Measurements from ENCODE around the gene CERCAM.

CERCAM gene

DNA sequence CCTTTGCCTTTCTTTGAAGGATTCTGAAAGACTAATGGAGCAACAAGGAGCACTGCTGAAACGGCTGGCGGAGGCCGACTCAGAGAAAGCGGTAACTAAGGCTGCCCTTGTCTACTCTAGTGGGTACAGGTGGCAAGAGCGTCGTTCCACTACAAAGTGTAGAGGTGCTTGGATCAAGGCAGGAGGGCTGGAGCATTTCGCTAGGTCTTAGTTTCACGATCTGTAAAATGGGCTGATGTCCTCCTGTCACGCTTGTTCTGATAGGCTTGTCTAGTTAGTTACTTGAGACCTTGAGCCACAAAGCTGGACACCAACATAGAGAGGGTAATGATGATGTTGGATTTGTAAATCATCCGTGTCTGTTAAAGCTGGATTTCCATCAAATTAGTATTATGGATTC, 60.9 kb downstream of the CERCAM start:
- no peak for DNase-seq (ENCODE audit: low read depth)
- H3K4me3 ChIP-seq (ENCODE audit: low read depth, low read length), result no peak overlapping the region
- TF ChIP-seq, protein P1, sequence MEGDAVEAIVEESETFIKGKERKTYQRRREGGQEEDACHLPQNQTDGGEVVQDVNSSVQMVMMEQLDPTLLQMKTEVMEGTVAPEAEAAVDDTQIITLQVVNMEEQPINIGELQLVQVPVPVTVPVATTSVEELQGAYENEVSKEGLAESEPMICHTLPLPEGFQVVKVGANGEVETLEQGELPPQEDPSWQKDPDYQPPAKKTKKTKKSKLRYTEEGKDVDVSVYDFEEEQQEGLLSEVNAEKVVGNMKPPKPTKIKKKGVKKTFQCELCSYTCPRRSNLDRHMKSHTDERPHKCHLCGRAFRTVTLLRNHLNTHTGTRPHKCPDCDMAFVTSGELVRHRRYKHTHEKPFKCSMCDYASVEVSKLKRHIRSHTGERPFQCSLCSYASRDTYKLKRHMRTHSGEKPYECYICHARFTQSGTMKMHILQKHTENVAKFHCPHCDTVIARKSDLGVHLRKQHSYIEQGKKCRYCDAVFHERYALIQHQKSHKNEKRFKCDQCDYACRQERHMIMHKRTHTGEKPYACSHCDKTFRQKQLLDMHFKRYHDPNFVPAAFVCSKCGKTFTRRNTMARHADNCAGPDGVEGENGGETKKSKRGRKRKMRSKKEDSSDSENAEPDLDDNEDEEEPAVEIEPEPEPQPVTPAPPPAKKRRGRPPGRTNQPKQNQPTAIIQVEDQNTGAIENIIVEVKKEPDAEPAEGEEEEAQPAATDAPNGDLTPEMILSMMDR (IDR thresholded peaks at IDR 0.05; ENCODE audit: low read depth, low read length, missing control alignments), result no peak

DNA sequence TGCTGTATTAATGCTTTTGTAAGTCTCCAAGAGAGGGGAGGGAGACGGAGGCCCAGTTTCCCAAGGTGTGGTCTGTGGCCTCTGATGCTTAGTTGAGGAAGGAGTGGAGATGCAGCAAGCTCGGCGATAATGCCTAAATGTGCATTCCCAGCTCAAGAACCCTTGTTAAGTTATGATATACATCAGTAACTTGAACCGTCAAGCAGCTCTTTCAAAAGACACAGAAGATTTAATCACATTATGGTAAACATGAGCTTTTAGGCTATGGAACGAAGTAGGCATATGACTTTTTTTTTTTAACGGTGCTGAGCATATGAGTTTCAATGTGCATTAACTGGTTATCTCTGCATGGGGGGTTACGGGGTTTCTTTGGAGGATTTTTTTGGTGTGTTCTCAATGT, 61.5 kb downstream of the CERCAM start:
- no peak overlapping the region for H3K4me3 ChIP-seq (ENCODE audit: low read depth, low read length)
- TF ChIP-seq, protein P1 (IDR thresholded peaks at IDR 0.05; ENCODE audit: low read depth, low read length, missing control alignments), result no peak
- DNase-seq (ENCODE audit: low read depth), result no peak

DNA sequence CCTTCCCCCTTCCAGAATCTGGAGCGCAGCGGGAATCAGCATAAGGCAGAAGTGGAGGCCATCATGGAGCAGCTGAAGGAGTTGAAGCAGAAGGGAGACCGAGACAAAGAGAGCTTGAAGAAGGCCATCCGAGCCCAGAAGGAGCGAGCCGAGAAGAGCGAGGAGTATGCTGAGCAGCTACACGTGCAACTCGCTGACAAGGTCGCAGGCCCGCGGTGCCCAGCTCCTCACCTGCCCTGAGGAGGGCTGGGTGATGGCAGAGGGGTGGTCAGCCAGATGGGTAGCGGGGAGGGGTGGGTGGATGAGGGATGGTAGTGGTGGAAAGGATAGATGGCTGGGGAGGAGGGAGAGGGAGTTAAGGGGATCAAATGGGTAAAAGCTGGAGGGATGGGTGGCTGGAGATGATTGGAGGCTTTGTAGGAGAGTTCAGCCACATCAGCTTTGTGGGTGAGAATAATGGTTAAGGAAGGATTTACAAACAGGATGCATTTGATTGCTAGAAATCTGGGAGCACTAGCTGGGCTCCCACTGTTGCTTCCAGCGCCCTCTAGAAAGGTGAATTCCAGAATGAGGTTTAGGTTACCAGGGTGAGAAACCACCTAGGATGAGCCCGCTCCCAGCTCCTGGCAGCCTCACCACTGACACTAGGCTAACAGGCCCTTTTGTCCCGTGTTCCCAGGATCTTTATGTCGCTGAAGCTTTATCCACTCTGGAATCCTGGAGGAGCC, 64.2 kb downstream of the CERCAM start:
- no peak overlapping the region for H3K4me3 ChIP-seq (ENCODE audit: low read depth, low read length)

DNA sequence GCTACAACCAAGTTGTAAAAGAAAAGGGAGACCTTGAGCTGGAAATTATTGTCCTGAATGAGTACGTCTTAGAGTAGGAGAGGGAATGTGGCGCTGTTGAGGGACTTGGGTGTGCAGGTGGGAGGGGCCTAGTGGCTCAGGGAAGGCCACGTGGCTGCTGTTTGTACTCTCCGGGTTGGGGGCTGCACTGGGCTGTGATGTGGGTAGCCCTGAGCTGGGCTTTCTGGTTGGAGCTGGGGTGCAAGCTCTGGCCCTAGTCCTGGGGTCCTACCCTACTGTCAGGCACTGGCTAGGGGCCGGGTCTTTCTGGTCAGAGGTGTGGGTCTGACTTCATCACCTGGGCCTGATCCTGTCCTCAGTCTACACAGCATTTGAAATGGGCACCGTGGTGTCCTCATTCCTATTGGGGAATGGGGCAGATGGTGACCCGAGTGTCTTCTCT, 64.8 kb downstream of the CERCAM start:
- no peak overlapping the region for H3K4me3 ChIP-seq (ENCODE audit: low read depth, low read length)
- DNase-seq (ENCODE audit: low read depth), result no peak
- TF ChIP-seq, protein P1 (IDR thresholded peaks at IDR 0.05; ENCODE audit: low read depth, low read length, missing control alignments), result no peak

More for the DNA sequence above, 64.2 kb downstream of the CERCAM start:
- TF ChIP-seq, protein P1 (IDR thresholded peaks at IDR 0.05; ENCODE audit: low read depth, low read length, missing control alignments), result no peak
- DNase-seq (ENCODE audit: low read depth), result no peak

DNA sequence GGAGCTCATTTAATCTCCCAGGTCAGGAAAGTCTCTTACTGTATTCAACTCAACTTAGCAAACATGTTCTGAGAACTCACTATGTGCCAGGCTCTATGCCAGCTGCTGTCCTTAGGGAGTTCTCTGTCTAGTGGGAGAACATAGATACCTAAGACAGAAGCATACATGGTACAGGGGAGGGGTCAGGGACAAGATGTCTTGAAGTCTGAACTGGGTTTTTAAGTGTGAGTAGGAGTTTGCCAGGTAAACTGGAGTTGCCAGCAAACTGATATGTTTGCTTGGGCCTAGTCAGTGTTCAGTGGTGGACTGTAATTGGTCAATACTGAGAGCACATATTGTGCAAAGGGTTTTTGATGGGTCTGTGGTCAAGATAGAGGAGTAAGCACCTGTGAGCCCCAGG, 65.5 kb downstream of the CERCAM start:
- DNase-seq (ENCODE audit: low read depth), result no peak
- no peak overlapping the region for H3K4me3 ChIP-seq (ENCODE audit: low read depth, low read length)
- TF ChIP-seq, protein P1 (IDR thresholded peaks at IDR 0.05; ENCODE audit: low read depth, low read length, missing control alignments), result no peak
